22Rv1 (cell line): ENCODE measurements around the gene SLC25A33.

Experiments
- CTCF ChIP-seq: fragments of 450-650 bp; IDR thresholded peaks from 2 replicates; pipeline ENCODE4 v1.5.1; 2017; ENCODE audit warnings: mild to moderate bottlenecking
- ZFX ChIP-seq: fragments of 450-650 bp; IDR thresholded peaks from 2 replicates; pipeline ENCODE4 v1.6.1; 2017; ENCODE audit warnings: antibody characterized with exemption, borderline replicate concordance

GRCh38 chr1:9624081-9624480, 84.8 kb downstream of the SLC25A33 start:
- no peak for TF ChIP-seq ZFX
- no peak for TF ChIP-seq CTCF
